SJCRH30 (cell line): ENCODE results near the gene ZFAND3. TPM values are rescaled to one million over a fixed set of nuclear protein-coding genes. Genes with fewer than 3 reads are reported as not detected.
A peak's percentile ranks its signal among the peaks of the same experiment; 100 is the strongest.

ENCODE experiments used
- DNase-seq, 2 experiments: peaks; one replicate each; pipeline ENCODE4 v3.0.0-alpha.2; 2015 to 2020
- H3K27ac ChIP-seq: fragments of 250-450 bp; sonication (Bioruptor Pico); 2 replicates; pipeline ENCODE4 v1.5.1; 2020; ENCODE audit warnings: mild to moderate bottlenecking, moderate library complexity
- H3K27me3 ChIP-seq: fragments of 250-450 bp; sonication (Bioruptor Pico); 2 replicates; pipeline ENCODE4 v1.5.1; 2020; ENCODE audit warnings: mild to moderate bottlenecking, moderate library complexity
- H3K36me3 ChIP-seq: fragments of 250-450 bp; sonication (Bioruptor Pico); 2 replicates; pipeline ENCODE4 v1.5.1; 2020; ENCODE audit warnings: mild to moderate bottlenecking, moderate library complexity
- H3K4me1 ChIP-seq: fragments of 250-450 bp; sonication (Bioruptor Pico); 2 replicates; pipeline ENCODE4 v1.5.1; 2020; ENCODE audit warnings: mild to moderate bottlenecking, moderate library complexity
- H3K4me3 ChIP-seq: fragments of 250-450 bp; sonication (Bioruptor Pico); 2 replicates; pipeline ENCODE4 v1.5.1; 2020; ENCODE audit warnings: mild to moderate bottlenecking, moderate library complexity
- H3K9me3 ChIP-seq: fragments of 250-450 bp; sonication (Bioruptor Pico); replicated peaks from 2 replicates; pipeline ENCODE4 v1.5.1; 2020; ENCODE audit warnings: mild to moderate bottlenecking, moderate library complexity
- total RNA-seq: library from RNA; depleted of rRNA; stranded (reverse); fragments of >200 nt; shearing (Covaris generic); gene quantifications from 2 replicates; pipeline ENCODE4 v1.2.3, GENCODE V29; 2014

The ZFAND3 gene
- total RNA-seq, 1 experiment from 2014 or later: 28.7 TPM

DNA sequence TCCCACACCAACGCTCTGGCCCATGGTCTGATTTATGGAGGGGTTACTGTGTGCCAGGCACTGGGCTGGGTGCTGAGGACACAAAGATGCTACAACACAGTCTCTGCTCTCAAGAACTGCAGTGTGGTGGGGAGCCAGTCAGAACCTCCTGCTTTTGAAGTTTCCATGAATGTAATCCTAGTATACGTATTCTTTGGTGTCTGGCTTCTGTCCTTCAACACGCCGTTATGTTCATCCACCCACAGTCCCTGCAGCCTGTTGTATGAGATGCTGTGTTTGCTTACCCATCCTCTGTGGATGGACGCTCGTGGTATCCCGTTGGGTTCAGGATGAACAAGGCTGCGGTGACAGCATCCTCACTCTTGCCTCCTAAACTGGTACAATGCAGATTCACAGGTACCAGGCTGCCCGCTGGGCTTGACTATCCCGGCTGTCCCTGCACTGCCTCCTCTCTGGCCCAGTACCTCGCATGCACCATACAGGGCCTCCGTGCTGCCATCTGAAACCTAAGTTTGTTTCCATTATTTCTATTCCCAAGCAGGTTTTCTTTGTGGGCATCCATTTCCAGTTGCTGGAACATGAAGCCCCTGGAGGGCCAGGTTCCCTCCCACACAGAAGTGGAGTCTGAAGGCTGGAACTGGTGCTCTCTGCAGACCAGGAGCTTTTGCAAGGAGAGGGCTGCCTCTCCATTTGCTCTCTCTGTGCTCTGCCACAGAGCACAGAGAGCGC is 364.5 kb downstream of the ZFAND3 start:
- no peaks in the 10 kb centered on the region for H3K36me3 ChIP-seq
- no peak overlapping the region for H3K4me3 ChIP-seq
- no peak overlapping the region for H3K27ac ChIP-seq
- H3K4me1 ChIP-seq: no peaks in the 10 kb centered on the region
- H3K9me3 ChIP-seq: no peaks in the 10 kb centered on the region
- DNase-seq: no peak
- no peaks in the 10 kb centered on the region for H3K27me3 ChIP-seq

DNA sequence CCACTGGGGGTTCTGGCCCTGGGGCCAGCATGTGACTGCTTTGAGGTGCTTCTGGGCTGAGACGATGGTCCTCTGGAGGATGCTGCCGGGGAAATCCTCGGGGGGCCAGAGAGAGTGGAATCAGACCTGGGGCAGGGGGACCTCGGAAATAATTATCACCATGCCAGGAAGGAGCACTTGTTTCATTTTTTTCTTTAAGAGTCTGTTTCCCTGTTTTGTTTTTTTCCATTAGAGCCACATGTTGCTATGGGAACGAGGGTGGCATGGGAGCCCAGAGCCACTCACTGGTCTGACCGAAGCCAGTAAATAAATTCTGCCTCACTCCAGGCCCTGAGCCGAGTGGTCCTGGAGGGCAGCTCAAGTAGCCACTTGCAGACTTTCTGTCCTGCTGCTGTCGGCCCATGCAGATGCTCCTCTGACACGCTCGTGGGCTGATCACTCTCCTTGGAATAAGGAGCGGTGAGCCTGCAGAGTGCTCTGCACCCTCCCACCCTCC is 365.1 kb downstream of the ZFAND3 start:
- Histone ChIP-seq H3K4me3 (no peak overlapping the region), H3K27me3 (no peaks in the 10 kb centered on the region), H3K9me3 (no peaks in the 10 kb centered on the region), H3K4me1 (no peaks in the 10 kb centered on the region), H3K27ac (no peak overlapping the region), H3K36me3 (no peaks in the 10 kb centered on the region)
- DNase-seq: no peak

DNA sequence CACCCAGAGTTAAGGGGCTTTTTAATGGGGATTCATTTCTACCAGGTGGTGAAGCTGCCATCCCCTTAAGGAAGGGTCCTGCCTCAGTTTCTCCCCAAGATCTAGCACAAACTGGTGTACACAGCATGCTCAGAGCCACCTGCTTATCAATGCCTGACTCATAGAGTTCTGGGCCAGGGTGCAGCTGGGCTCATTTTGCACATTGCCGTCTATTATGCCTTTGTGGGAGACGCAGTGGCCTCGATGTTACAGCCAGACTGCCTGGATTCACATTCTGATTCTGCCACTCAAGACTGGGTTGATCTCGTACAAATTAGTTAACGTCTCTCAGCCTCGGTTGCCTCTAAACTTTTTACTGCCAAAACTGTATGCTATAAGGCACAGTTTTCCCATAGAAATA is 365.7 kb downstream of the ZFAND3 start:
- DNase-seq: no peak
- Histone ChIP-seq H3K4me1 (no peaks in the 10 kb centered on the region), H3K27ac (no peak overlapping the region), H3K27me3 (no peaks in the 10 kb centered on the region), H3K9me3 (no peaks in the 10 kb centered on the region), H3K4me3 (no peak overlapping the region), H3K36me3 (no peaks in the 10 kb centered on the region)

DNA sequence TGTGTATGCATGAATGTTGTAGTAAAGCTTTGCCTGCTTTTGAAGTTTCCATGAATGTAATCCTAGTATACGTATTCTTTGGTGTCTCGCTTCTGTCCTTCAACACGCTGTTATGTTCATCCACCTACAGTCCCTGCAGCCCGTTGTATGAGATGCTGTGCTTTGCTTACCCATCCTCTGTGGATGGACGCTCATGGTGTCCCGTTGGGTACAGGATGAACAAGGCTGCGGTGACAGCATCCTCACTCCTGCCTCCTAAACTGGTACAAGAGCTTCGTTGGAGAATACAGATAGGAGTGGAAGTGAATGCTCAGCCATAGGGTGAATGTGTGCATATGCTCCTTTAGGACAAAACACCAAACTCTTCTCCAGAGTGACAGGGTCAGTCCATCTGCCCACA is 366.2 kb downstream of the ZFAND3 start:
- H3K27ac ChIP-seq: no peak overlapping the region
- no peaks in the 10 kb centered on the region for H3K9me3 ChIP-seq
- no peaks in the 10 kb centered on the region for H3K27me3 ChIP-seq
- H3K4me3 ChIP-seq: no peak overlapping the region
- H3K36me3 ChIP-seq: no peaks in the 10 kb centered on the region
- no peaks in the 10 kb centered on the region for H3K4me1 ChIP-seq
- no peak for DNase-seq

DNA sequence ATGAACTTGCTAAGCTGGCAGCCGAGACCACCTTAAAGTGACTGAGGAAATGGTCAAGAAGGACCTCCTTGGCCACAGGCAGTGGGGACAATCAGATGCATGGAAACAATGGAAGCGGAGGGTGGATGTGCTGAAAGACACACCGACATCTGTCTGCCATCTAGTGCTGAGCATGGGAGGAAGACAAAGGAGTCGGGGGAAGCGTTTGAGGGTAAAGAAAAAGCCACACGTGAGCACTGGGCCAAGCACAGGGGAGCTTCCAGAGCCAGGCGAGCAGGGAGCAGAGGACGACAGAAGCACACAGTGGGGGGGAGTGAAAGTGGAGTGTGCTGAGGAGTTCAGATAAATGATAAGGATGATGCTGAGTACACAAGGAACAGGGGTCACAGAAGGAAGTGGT is 367.8 kb downstream of the ZFAND3 start:
- H3K4me3 ChIP-seq: no peak overlapping the region
- no peaks in the 10 kb centered on the region for H3K9me3 ChIP-seq
- H3K27ac ChIP-seq: no peak overlapping the region
- H3K4me1 ChIP-seq: no peaks in the 10 kb centered on the region
- H3K27me3 ChIP-seq: no peaks in the 10 kb centered on the region
- no peaks in the 10 kb centered on the region for H3K36me3 ChIP-seq
- DNase-seq: no peak

DNA sequence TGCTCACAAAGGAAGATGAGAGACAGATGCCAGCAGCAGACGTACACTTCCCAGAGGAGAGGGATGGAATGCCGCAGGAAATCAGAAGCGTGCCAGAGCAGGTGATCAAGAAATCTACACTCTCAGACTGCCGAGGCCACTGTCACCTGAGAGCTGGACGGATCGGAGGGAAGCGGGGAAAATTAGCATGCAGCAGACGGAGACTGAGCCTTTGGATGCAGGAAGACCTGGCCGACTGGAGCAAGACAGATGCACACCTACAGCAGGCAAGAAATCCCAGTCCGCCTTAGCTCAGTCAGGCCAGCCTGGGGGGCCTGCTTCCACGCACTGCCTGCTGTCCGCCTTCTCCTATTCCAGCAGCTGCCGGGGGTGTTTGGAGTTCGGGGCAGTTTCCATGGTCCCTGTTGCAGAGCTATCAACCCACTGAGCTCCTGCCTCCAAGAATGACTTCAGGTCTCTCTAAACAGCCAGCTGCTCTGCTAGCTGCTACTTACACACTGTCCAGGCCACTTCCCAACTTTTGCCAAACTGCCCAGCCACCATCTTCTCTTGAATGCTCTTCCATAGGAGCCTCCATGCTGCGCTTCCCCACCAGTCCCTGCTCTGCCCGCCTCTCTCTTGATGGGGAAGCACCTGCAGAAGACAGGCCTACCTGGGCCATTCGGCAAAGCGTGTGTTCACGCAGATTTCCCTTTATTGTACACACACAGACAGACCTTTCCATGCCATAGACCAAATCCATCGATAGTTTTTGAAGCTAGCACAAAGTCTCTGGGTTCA is 368.5 kb downstream of the ZFAND3 start:
- H3K4me1 ChIP-seq: no peaks in the 10 kb centered on the region; the same call in 1 of the 2 replicates
- no peaks in the 10 kb centered on the region for H3K9me3 ChIP-seq
- no peak overlapping the region for H3K4me3 ChIP-seq
- H3K27me3 ChIP-seq: no peaks in the 10 kb centered on the region
- no peak for DNase-seq
- H3K36me3 ChIP-seq: no peaks in the 10 kb centered on the region
- H3K27ac ChIP-seq: no peak overlapping the region

DNA sequence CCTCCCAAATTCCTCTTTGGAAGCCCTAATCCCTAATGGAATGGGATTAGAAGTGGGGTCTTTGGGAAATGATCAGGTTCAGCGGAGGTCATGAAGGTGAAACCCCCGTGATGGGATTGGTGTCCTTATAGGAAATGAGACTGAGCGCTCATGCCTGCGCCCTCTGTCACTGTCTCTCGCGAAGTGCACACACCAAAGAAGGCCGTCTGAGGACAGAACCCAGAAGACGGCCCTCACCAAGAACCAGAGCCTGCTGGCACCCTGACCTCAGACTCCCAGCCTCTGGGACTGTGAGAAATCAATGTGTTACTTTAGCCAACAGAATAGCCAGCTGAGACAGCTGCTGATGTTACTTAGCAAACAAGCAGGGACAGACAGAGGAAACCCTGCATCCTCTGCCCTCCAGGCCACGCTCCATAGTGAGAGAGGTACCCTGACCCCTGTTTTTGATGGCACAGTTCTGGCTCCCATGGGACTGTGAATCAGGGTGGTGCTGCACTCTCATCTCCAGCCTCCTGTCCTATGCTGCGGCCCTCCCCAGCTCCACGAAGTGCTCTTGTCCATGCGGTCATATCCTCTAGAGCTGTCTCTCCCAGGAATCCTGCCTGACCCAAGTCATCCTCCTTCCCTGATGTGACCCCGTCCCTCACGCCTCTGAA is 369.3 kb downstream of the ZFAND3 start:
- peaks cover 8% of the 10 kb centered on the region for H3K4me1 ChIP-seq
- no peaks in the 10 kb centered on the region for H3K36me3 ChIP-seq
- DNase-seq: no peak
- H3K27ac ChIP-seq: no peak overlapping the region
- H3K4me3 ChIP-seq: no peak overlapping the region
- H3K27me3 ChIP-seq: no peaks in the 10 kb centered on the region
- H3K9me3 ChIP-seq: no peaks in the 10 kb centered on the region

DNA sequence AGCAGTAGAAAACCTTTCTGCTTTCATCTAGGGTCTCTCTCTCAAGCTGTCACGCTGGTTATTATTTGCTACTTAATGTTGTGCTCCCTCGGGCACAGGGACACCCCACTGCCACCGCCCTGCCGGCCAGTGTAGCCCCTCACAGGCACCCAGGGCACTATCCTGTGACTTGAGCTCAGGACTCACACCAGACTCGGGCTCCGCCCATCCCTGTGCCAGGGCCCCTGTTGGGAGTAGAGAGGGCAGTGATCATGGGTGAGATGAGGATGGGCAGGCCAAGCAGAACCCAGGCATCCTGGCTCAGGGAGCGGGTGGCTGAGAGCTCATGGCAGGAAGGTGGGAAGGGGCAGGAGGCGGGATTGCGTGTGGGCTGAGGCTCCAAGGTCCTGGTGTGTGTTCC is 371.9 kb downstream of the ZFAND3 start:
- no peaks in the 10 kb centered on the region for H3K36me3 ChIP-seq
- no peaks in the 10 kb centered on the region for H3K9me3 ChIP-seq
- H3K4me3 ChIP-seq: no peak overlapping the region
- no peak overlapping the region for H3K27ac ChIP-seq
- DNase-seq: no peak
- H3K4me1 ChIP-seq: peaks cover 14% of the 10 kb centered on the region
- no peaks in the 10 kb centered on the region for H3K27me3 ChIP-seq

DNA sequence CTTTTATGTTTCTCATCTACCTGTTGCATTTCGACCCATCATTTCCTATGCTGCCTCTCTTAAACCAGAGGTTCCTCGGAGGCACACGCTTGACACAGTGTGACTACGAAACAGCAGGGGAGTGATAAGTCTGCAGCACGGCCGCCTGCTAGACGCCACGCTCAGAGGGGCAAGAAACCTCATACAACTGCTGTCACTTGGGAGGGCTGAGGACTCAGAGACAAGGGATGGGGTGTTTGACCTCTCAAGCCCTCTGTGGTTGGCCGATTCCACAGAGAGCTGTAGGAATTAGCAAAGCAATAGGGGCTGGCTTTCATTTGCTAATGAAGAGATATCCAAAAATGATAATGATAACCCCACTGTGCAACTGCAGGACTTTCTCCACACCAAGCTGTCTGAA is 372.5 kb downstream of the ZFAND3 start:
- Histone ChIP-seq H3K4me1 (peaks cover 14% of the 10 kb centered on the region), H3K9me3 (no peaks in the 10 kb centered on the region), H3K36me3 (no peaks in the 10 kb centered on the region), H3K27ac (no peak overlapping the region), H3K27me3 (no peaks in the 10 kb centered on the region), H3K4me3 (no peak overlapping the region)
- no peak for DNase-seq

DNA sequence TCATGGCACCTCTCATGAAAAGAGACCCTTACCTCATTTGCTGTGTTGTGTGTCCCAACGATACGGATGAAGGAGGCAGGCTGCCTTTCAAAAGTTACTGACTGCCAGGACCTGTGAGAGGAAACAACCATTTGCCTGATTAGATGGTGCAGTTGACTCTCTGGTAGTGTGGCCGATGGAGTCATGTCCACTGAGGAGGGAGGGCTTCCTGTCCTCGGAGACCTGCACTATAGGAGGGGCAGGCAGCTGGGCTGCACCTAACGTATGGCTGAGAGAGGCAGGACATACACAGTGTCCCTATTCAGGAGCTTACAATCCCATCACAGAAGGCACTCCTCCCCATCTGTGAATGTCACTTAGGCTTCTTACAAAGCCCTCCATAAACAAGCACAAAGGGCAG is 373.0 kb downstream of the ZFAND3 start:
- H3K4me3 ChIP-seq: no peak overlapping the region
- DNase-seq: no peak
- peaks cover 14% of the 10 kb centered on the region for H3K4me1 ChIP-seq
- no peaks in the 10 kb centered on the region for H3K36me3 ChIP-seq
- H3K27ac ChIP-seq: no peak overlapping the region
- H3K9me3 ChIP-seq: no peaks in the 10 kb centered on the region
- no peaks in the 10 kb centered on the region for H3K27me3 ChIP-seq

DNA sequence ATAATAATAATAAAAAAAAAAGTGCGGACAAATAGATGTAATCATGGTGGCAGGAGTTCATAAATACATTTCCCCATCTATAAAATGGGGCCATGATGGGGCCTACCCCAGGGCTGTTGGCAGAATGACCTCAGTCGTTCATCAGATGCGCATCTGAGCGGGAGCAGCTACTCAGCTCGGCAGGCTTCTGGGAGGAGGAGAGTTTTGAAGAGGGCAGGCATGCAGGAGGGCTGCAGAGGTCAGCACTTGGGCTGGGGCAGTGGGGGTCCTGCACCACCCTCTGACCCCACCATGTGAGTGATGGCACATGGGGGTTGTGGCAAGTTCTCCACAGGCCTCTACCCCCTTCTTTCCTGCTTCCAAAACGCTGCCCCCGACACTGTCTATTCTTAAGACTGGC is 373.5 kb downstream of the ZFAND3 start:
- no peak overlapping the region for H3K4me3 ChIP-seq
- H3K4me1 ChIP-seq: peaks cover 14% of the 10 kb centered on the region
- no peak overlapping the region for H3K27ac ChIP-seq
- no peaks in the 10 kb centered on the region for H3K27me3 ChIP-seq
- no peaks in the 10 kb centered on the region for H3K36me3 ChIP-seq
- H3K9me3 ChIP-seq: no peaks in the 10 kb centered on the region
- DNase-seq: no peak

DNA sequence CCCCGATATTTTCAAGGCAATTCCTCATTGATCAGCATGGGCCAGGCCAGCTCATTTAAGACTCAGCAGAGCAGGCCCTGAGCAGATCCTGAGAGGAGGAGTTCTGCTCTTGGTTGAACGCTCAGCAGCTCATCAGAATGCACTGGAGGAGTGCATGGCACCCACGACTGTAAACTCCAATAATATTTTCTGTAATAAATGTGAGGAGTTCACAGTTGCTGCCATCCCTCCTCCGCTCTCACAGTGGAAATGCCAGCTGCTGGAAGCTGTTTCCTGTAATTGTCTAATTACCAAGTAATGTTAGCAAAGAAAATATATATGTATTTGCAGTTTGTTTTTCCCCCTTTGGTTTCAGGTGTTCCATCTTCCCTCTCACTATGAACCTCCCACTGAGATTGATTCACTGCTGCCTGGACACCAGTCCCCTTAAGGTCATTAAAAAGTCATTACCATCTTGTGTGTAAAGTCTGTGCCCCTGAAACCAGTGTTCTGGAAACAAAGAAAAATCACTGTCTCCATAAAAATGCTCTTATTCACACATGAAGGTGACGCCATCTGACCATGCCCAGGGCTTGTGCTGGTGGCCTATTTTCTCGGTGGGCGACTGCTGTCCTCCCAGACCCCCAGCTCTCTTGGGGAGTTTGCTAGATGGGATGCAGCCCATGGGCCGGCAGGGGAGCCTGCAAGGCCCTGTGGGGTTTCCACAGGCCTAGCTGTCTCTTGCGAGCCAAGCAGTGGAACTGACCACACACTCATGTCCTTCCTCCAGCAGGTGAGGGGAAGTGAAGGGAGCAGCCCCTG is 374.2 kb downstream of the ZFAND3 start:
- Histone ChIP-seq H3K4me1 (peaks cover 14% of the 10 kb centered on the region), H3K27ac (no peak overlapping the region), H3K27me3 (no peaks in the 10 kb centered on the region), H3K9me3 (no peaks in the 10 kb centered on the region), H3K36me3 (no peaks in the 10 kb centered on the region), H3K4me3 (no peak overlapping the region)
- no peak for DNase-seq

DNA sequence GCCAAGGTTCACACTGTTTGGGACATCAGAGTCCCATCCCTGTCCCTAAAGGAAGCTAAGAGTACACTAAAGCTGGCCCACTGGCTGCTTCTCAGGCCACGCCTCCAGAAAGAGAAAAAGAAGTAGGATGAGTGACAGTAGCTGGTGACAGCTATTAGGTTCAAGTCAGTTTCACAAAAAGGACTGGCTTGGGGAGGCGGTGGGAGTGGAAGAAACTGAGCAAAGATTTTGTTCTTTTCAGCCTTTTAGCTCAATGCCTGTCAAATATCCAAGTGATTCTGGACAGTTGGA is 374.7 kb downstream of the ZFAND3 start:
- Histone ChIP-seq H3K27me3 (no peaks in the 10 kb centered on the region), H3K27ac (no peak overlapping the region), H3K9me3 (no peaks in the 10 kb centered on the region), H3K36me3 (no peaks in the 10 kb centered on the region), H3K4me3 (no peak overlapping the region), H3K4me1 (peaks cover 14% of the 10 kb centered on the region)
- DNase-seq: peak in 1 of 2 experiments; percentile 54

DNA sequence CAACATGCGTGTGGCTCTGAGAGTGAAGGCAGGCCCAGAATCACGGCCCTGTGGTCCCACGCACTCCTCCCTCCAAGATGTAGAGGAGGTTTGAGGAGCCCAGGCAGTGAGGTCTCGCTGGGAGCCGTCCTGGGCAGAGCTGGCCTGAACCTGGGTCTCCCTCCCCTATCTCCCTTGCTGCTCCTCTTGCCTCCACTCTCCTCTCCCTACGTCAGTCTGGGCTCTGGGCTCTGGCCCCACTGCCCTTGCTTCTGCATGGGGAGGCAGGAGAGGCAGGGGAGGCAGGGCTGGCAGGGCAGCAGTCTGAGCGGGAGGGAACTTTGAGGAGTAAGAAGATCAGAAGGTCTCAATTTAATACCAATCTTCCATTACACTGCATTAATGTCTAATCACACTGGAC is 375.1 kb downstream of the ZFAND3 start:
- Histone ChIP-seq H3K36me3 (no peaks in the 10 kb centered on the region), H3K9me3 (no peaks in the 10 kb centered on the region), H3K27me3 (no peaks in the 10 kb centered on the region), H3K4me1 (peaks cover 14% of the 10 kb centered on the region), H3K4me3 (no peak overlapping the region), H3K27ac (no peak overlapping the region)
- no peak for DNase-seq
